ENCODE data around the gene MAN2A2. TPM values are rescaled to one million over a fixed set of nuclear protein-coding genes. Genes with fewer than 3 reads are reported as not detected.

MAN2A2 gene
- total RNA-seq, 1 donor from 2014 or later, result 70.0 TPM

GRCh38 chr15:90877315-90877714 lies 25.8 kb upstream of the MAN2A2 start:
- Mint-ChIP-seq H3K36me3 (ENCODE audit: unreplicated experiment) (peaks cover 30% of the 10 kb centered on the region), H3K27me3 (ENCODE audit: unreplicated experiment) (no peaks in the 10 kb centered on the region), H3K4me3 (ENCODE audit: unreplicated experiment) (no peak overlapping the region), H3K4me1 (ENCODE audit: unreplicated experiment) (peaks cover 24% of the 10 kb centered on the region), H3K27ac (ENCODE audit: unreplicated experiment) (no peak overlapping the region), H3K9me3 (ENCODE audit: unreplicated experiment) (no peaks in the 10 kb centered on the region)
- DNase-seq (ENCODE audit: extremely low spot score, unreplicated experiment), result no peak
- no peak for TF ChIP-seq CTCF (IDR thresholded peaks at IDR 0.05)

GRCh38 chr15:90877996-90878395 lies 25.1 kb upstream of the MAN2A2 start:
- Mint-ChIP-seq H3K27ac (ENCODE audit: unreplicated experiment) (no peak overlapping the region), H3K9me3 (ENCODE audit: unreplicated experiment) (no peaks in the 10 kb centered on the region), H3K4me1 (ENCODE audit: unreplicated experiment) (peaks cover 17% of the 10 kb centered on the region), H3K4me3 (ENCODE audit: unreplicated experiment) (no peak overlapping the region), H3K27me3 (ENCODE audit: unreplicated experiment) (no peaks in the 10 kb centered on the region), H3K36me3 (ENCODE audit: unreplicated experiment) (peaks cover 30% of the 10 kb centered on the region)
- TF ChIP-seq CTCF (IDR thresholded peaks at IDR 0.05), result no peak
- no peak for DNase-seq (ENCODE audit: extremely low spot score, unreplicated experiment)

GRCh38 chr15:90878660-90879059 lies 24.4 kb upstream of the MAN2A2 start:
- DNase-seq (ENCODE audit: extremely low spot score, unreplicated experiment), result no peak
- H3K27me3 Mint-ChIP-seq (ENCODE audit: unreplicated experiment), result no peaks in the 10 kb centered on the region
- peaks cover 16% of the 10 kb centered on the region for H3K4me1 Mint-ChIP-seq (ENCODE audit: unreplicated experiment)
- no peak for TF ChIP-seq CTCF (IDR thresholded peaks at IDR 0.05)
- no peak overlapping the region for H3K27ac Mint-ChIP-seq (ENCODE audit: unreplicated experiment)
- no peaks in the 10 kb centered on the region for H3K9me3 Mint-ChIP-seq (ENCODE audit: unreplicated experiment)
- no peak overlapping the region for H3K4me3 Mint-ChIP-seq (ENCODE audit: unreplicated experiment)
- H3K36me3 Mint-ChIP-seq (ENCODE audit: unreplicated experiment), result peaks cover 30% of the 10 kb centered on the region

GRCh38 chr15:90879730-90880366 lies 23.3 kb upstream of the MAN2A2 start:
- DNase-seq (ENCODE audit: extremely low spot score, unreplicated experiment), result no peak
- no peak for TF ChIP-seq CTCF (IDR thresholded peaks at IDR 0.05)
- Mint-ChIP-seq H3K4me1 (ENCODE audit: unreplicated experiment) (peaks cover 8% of the 10 kb centered on the region), H3K27me3 (ENCODE audit: unreplicated experiment) (no peaks in the 10 kb centered on the region), H3K27ac (ENCODE audit: unreplicated experiment) (no peak overlapping the region), H3K9me3 (ENCODE audit: unreplicated experiment) (no peaks in the 10 kb centered on the region), H3K36me3 (ENCODE audit: unreplicated experiment) (peaks cover 30% of the 10 kb centered on the region), H3K4me3 (ENCODE audit: unreplicated experiment) (no peak overlapping the region)

- H3K27me3 Mint-ChIP-seq (ENCODE audit: unreplicated experiment), result no peaks in the 10 kb centered on the region
- TF ChIP-seq CTCF (IDR thresholded peaks at IDR 0.05), result no peak
- no peak overlapping the region for H3K4me3 Mint-ChIP-seq (ENCODE audit: unreplicated experiment)
- H3K27ac Mint-ChIP-seq (ENCODE audit: unreplicated experiment), result no peak overlapping the region
- peaks cover 11% of the 10 kb centered on the region for H3K4me1 Mint-ChIP-seq (ENCODE audit: unreplicated experiment)
- peaks cover 30% of the 10 kb centered on the region for H3K36me3 Mint-ChIP-seq (ENCODE audit: unreplicated experiment)
- H3K9me3 Mint-ChIP-seq (ENCODE audit: unreplicated experiment), result no peaks in the 10 kb centered on the region
- DNase-seq (ENCODE audit: extremely low spot score, unreplicated experiment), result no peak
Observed at GRCh38 chr15:90880381-90881145, 22.5 kb upstream of the MAN2A2 start.

Data from osteocyte (in vitro differentiated cells).